GM19023 (cell line): ENCODE results near the gene CFAP46.

Experiments
- ATAC-seq: cut with Tn5 transposase; IDR thresholded peaks from one replicate; pipeline ENCODE4 v1.9.1; 2021; ENCODE audit warnings: mild to moderate bottlenecking, moderate library complexity; ENCODE audit not compliant: unreplicated experiment

The CFAP46 gene

GRCh38 chr10:132946806-132947546 lies 4.6 kb upstream of the CFAP46 start:
- ATAC-seq, result no peak

DNA sequence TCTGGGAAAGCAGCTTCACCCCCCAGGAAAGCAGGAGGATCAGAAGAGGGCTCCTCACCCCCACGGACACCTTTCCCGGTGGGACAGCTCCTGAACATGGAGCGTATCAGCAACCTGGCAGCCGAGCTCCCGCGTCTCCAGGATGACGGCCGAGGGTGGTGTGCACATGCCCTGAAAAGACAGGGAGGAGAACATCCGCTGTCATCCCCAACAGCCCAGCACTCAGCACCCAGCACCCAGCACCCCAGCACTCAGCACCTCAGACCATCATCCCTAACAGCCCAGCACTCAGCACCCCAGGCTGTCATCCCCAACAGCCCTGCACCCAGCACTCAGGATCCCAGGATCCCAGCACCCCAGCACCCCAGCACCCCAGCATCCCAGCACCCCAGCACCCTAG lies 3.9 kb upstream of the CFAP46 start:
- no peak for ATAC-seq

- no peak for ATAC-seq
Observed at GRCh38 chr10:132945894-132946255, 3.5 kb upstream of the CFAP46 start.

- ATAC-seq, result no peak
Observed at GRCh38 chr10:132945125-132945893, 2.9 kb upstream of the CFAP46 start.

DNA sequence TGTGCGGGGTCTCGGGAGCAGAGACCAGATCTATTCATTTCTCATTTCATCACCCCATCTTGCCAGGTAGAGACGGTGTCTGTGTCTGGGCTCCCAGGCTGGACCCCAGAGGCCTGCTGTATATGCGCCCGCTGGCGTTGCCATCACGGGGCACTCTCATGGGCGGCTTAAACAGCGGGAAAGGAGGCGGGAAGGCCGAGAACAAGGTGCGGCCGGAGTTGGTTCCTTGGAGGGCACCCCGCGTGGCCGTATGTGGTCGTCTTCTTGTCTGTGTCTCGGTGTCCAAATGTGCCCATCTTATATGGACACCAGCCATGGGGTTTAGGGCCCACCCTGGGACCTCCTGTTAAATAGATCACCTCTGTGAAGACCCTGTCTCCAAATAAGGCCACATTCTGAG lies 2.1 kb upstream of the CFAP46 start:
- ATAC-seq, result no peak

- no peak for ATAC-seq
Observed at GRCh38 chr10:132943791-132944404, 1.5 kb upstream of the CFAP46 start.

GRCh38 chr10:132943058-132943790 lies 854 bp upstream of the CFAP46 start:
- ATAC-seq, result no peak

GRCh38 chr10:132941640-132942051 lies 724 bp downstream of the CFAP46 start:
- no peak for ATAC-seq

DNA sequence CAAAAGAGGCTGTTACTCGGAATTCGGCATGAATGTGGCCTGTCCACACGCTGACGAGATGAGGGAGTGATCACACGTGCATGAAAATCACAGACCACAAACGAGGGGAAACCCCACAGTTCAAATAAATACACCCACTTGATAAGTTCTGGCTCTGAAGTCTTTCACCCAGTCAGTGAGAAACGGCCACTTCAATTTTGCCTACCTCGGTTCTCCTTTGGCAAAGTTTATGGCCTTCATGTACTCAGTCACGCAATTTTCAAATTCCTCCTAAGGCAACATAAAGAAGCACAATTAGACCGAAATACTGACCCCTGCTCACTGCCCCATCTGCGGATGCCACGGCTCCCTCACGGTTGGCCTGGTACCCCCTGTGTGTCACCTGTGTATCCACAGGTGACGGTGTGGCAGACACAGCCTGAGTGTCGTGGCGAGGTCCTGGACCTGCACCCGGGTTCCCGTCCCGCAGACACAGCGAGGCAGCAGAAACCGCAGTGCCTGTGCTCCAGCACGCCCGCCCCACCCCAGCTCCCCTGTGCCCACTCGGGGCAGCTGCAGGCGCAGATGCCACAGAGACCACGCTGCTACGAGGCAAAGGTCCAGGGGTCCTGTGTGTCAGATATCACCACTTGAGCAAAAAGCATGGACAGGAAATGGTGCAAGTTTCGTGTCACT lies 1.4 kb downstream of the CFAP46 start:
- no peak for ATAC-seq

DNA sequence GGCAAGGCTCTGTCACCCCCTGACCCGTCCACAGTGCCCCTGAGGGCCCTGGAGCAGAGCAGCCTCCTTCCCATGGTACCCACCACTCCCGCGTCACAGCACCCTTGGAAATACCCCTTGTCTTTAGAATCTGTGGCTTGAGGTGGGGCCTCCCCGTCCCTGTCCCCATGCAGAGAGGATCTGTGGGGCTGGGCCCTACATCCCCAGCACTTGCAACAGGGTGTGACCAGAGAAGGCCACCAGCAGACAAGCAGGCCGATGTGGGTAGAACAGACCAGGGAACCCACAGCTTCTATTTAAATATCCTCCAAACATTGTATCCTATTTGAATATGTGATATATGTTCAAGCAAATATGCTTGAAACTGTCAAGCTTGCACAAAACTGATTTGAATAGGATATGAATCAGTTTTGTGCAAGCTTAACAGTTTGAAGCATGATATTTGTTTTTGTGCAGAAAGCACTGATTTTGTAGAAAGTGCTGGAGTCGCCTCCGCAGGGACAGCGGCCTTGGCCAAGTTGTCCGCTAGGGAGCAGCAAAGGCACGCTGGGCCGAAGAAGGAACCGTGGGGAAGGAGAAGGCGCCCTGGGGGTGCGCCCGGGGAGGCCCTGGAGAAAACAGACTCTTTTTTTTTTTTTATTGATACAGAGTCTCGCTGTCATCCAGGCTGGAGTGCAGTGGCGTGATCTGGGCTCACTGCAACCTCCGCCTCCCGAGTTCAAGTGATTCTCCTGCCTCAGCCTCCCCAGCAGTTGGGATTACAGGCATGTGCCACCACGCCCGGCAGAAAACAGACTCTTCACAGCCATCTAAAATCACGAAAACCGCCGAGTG lies 2.2 kb downstream of the CFAP46 start:
- no peak for ATAC-seq

GRCh38 chr10:132939378-132939955 lies 2.9 kb downstream of the CFAP46 start:
- no peak for ATAC-seq

GRCh38 chr10:132938472-132939339 lies 3.7 kb downstream of the CFAP46 start:
- no peak for ATAC-seq

DNA sequence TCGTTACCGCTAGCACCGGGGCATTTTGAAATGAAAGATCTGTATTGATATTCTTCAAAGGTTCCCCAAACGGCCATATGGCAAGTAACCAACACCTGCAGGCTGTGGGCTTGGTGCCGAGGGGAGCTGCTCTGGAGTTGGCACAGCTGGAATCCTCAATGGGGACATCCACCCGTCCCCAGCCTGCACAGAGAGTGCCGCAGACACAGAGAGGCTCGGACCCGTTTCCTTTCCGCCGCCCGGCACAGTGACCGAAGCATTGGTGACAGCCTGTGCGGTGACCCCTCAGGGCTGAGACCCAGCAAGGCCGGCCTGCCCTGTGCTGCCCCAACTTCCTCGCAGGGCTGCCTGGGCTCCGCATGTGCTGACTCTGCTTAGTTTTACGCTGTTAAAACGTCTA lies 4.5 kb downstream of the CFAP46 start:
- no peak for ATAC-seq

DNA sequence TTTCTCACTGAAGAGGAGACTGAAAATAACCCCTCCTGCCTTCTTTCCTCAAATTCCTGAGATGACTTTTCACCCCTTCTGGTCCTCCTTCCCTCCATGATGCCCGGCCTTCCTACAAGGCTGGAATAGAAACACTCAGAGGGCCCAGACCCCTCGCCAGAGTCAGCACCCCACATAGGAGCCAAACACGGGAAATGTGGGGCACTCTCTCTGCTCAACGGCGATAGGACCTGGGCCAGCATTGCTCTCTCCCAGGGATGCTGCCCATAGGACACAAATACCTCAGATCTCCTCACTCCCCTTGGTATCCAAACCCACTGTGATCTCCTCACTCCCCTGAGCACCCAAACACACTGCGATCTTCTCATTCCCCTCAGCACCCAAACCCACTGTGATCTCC lies 7.4 kb downstream of the CFAP46 start:
- ATAC-seq, result no peak

DNA sequence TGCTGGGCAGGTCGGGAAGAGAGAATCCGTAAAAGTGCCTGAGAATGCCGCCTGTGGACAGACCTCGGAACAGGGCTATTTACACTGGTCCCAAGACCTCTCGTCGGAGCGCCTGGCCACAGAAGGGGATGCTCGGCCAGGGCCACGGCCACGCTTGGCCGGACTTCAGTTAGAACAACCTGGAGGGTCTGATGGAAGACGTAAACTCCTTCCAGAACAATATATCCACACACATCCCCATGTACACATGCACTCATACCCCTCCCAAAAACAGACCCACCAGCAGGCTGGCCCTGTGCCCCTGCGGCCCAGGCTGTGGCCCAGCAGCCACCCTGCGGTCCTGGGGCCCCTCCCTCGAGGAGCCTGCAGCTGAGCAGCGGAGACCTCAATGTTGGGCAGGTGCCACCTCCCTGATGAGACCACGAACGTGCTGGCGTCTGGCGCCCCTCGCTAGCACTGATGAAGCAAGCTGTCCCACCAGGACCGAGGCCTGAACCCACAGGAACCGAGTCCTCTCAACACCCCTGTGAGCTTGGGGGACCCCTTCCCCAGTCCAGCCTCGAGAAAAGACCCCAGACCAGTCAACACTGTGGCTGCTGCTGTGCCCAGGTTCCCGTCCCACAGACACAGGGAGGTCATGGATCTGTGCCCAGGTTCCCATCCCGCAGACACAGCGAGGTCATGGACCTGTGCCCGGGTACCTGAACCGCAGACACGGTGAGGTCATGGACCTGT lies 8.9 kb downstream of the CFAP46 start:
- no peak for ATAC-seq

GRCh38 chr10:132932461-132933307 lies 9.7 kb downstream of the CFAP46 start:
- no peak for ATAC-seq
